ENCODE measurements around the gene ZNF410. TPM values are rescaled to one million over a fixed set of nuclear protein-coding genes. Genes with fewer than 3 reads are reported as not detected.

ZNF410 gene
- total RNA-seq, 4 donors from 2014 or later: 39.7 to 71.7 (median 54.1) TPM

- DNase-seq (ENCODE audit: low spot score): no peak
- ATAC-seq (ENCODE audit: low FRiP score): no peak
Measured at GRCh38 chr14:73953731-73954130, 67.1 kb downstream of the ZNF410 start.

GRCh38 chr14:73955674-73956073 lies 69.0 kb downstream of the ZNF410 start:
- no peak for TF ChIP-seq CTCF (IDR thresholded peaks at IDR 0.05)
- ATAC-seq (ENCODE audit: low FRiP score): no peak

More at GRCh38 chr14:73953731-73954130, 67.1 kb downstream of the ZNF410 start:
- TF ChIP-seq CTCF (IDR thresholded peaks at IDR 0.05): no peak

GRCh38 chr14:73958591-73958990 lies 71.9 kb downstream of the ZNF410 start:
- no peak for DNase-seq (ENCODE audit: low spot score)
- no peak for TF ChIP-seq CTCF (IDR thresholded peaks at IDR 0.05)
- no peak for ATAC-seq (ENCODE audit: low FRiP score)

More at GRCh38 chr14:73955674-73956073, 69.0 kb downstream of the ZNF410 start:
- DNase-seq (ENCODE audit: low spot score): no peak

- no peak for DNase-seq (ENCODE audit: low spot score)
- no peak for ATAC-seq (ENCODE audit: low FRiP score)
- no peak for TF ChIP-seq CTCF (IDR thresholded peaks at IDR 0.05)
Measured at GRCh38 chr14:73961192-73961591, 74.5 kb downstream of the ZNF410 start.

GRCh38 chr14:73965216-73965615 lies 78.6 kb downstream of the ZNF410 start:
- no peak for ATAC-seq (ENCODE audit: low FRiP score)
- no peak for DNase-seq (ENCODE audit: low spot score)
- no peak for TF ChIP-seq CTCF (IDR thresholded peaks at IDR 0.05)

- no peak for DNase-seq (ENCODE audit: low spot score)
- no peak for ATAC-seq (ENCODE audit: low FRiP score)
- TF ChIP-seq CTCF (IDR thresholded peaks at IDR 0.05): no peak
Measured at GRCh38 chr14:73968885-73969284, 82.2 kb downstream of the ZNF410 start.

- DNase-seq (ENCODE audit: low spot score): no peak
- no peak for ATAC-seq (ENCODE audit: low FRiP score)
- no peak for TF ChIP-seq CTCF (IDR thresholded peaks at IDR 0.05)
Measured at GRCh38 chr14:73973497-73973896, 86.8 kb downstream of the ZNF410 start.

All from omental fat pad (tissue), 4 donors.